Stimulated activated CD8-positive, alpha-beta memory T cell treated with anti-CD3 and anti-CD28 coated beads, Interleukin-7, amount 100 ng/mL, for 4 hours (primary cell): ENCODE data around the gene SEBOX.

Source experiments
- DNase-seq, 2 donors: peaks; one replicate each; pipeline ENCODE4 v3.0.0-alpha.2; 2020; ENCODE audit warnings: low read depth in 2 of 2

Gene SEBOX, protein sequence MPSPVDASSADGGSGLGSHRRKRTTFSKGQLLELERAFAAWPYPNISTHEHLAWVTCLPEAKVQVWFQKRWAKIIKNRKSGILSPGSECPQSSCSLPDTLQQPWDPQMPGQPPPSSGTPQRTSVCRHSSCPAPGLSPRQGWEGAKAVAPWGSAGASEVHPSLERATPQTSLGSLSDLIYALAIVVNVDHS

DNA sequence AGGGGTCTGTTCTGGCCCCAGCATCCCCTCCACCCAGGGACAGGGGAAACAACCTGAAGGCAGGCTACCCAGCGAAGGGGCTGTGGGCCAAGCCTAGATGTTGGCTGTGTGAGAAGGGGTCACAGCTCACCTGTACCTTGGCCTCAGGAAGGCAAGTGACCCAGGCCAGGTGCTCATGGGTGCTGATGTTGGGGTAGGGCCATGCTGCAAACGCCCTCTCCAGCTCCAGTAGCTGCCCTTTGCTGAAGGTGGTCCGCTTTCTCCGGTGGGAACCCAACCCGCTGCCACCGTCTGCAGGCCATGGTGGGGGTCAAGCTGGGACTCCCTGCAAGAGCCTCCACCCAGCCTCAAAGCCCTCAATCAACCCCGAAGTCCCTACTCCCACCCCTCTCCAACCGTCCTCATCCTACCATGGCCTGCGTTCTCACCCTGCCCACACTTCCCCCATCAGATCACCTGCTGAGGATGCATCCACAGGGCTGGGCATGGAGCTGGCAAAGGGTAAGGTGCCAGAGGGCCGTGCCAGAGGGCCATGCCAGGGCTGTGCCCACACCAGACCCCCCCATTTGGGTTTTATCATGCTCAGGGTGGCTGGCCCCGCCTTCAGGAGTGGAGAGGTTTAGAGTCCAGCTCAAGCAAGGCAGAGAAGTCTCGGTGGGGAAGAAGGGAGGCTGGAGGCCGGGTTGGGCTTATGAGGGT, at the start of gene SEBOX:
TSS of gene SEBOX (minus strand) at position 535 of the 699 bp plus-strand sequence. CDS start at position 487, 48 bp downstream.
- DNase-seq: no peak

DNA sequence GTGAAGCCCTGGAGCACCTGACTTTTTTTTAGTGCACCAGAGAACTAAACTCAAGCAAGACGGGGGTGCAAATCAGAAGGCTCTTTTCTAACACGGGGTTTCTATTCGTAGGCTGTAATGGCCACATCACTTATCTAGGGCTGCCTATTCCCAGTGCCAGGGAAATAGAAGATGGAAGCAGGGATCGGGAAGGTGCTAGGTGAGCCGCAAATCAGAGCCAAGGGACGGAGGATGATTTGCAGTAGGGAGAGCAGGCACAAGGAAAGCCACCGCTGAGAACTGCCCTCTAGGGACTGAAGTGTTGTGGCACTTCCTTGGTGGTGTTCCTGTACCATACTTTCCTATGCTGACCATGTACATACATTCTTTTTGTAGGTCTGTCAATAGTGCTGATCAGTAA, 48.8 kb upstream of the SEBOX start:
- no peak for DNase-seq

DNA sequence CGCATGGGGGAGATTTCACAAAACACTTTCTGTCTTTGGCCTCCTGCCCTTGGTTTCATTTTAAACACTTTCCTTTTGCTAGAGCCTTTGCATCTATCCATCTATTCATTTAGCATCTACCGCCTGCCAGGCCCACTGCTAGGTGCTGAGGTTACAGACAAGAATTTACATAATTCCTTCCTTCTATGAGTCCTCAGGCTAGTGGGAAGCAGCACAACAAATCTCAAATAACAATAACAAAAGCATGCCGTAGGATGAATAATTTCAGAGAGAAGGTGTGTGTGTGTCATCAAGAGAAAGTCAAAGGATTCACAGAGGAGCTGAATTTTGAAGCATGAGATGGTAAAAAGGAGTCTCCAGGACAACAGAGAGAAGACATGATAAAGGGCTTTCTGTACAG, 47.1 kb upstream of the SEBOX start:
- no peak for DNase-seq

DNA sequence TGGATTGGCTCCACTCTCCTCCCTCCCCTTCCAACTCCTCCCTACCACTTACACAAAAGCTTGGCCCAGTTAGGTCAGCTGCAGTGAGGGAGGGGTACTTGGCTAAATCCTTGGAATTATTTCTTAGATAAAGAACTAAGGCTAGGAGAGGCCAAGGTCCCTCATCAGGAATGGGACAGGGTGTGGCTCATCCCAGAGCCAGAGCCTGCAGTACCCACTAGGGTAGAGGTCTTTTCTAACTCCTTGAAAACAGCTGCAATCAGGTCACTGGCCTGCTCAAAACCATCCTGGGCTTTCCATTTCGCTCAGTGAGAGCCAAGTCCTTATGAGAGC, 42.9 kb upstream of the SEBOX start:
- no peak for DNase-seq

DNA sequence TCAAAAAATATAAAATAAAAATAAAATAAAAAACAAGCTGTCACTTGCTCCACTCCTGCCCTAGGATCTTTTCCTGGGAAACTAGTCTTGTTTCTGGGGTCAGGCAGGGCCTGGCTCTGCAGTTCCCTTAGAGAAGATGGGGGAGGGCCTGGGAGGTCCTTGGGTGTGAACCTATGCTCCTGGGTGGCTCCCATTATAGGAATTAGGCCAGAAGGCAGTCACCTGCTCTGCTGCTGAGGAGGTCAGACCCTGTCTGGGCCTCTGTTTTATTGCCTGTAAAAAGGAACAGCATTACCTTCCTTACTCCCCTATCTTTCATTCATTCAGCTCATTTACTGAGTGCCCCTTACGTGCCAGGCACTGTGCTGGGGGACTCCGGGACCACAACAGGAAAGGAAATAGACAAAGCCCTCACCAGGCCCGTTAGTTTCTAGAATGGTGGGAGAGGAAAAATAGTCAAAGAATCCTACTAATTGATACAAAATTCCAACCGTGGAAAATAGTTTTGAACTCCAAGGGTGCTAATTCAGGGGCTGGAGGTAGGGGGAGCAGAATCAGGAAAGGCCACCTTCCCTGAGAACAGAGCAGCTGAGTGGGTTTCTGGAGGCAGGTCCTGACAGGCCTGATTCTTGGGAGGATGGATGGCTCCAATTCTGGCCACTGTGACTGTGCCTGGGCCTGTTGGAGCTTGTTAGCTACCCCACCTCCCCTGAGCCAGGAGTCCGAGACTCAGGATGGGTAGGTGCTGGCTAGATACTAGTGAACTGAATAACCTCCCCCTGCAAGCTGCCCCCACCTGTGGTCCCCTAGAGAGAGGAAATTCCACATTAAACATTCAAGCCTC, 42.4 kb upstream of the SEBOX start:
- DNase-seq: no peak

DNA sequence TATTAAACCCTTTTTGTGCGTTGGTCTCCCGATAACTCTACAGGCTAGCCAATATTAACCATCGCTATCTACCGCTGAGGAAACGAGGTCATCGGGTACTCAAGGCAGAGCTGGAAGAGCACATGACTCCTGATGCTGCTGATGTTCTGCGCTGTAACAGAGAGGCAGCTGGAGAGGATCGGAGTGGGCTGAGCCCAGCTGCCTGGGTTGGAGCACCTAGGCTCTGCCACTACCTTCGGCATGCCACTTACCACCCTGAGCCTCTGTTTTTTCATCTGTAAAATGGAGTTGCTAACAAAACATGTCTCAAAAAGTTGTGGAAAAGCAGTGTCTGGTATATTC, 41.4 kb upstream of the SEBOX start:
- no peak for DNase-seq

DNA sequence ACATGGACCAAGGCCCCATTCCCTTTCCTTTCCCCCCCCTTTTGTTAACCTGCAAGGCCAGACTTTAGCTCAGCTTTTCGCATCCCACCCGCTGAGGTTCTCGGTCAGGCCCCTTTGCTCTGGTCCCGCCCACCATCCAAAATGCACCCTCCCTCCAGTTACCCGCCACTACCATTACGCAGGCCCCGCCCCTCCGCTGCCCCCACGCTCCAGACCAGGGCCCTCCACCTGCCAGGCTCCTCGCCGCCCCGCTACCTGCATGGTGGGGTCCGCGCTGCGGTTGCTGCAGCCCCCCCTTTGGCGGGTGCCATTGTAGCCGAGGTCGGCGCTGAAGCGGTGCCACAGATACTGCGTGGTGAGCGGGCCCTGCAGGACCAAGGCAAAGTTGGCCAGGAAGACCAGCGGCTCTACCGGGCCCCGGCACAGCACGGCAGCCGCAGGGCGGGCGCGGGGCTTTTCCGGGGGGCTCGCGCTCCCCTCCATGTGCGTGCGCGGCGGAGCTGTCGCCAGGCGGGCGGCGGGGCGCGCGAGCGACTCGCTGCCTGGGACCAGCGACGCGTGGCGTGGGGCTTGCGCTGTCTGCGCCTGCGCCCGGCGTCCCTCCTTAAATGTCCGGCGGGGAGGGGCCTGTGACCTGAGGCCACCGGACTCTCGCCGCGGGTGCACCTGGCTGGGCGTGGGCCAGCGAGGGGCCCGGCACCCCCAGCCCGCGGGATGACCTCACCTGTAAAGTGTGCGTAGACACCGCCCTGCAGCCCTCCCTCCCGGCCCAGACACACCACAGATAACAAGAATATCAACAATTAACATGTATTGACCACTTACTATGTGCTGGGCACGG, 40.9 kb upstream of the SEBOX start, which contains the start of gene SLC46A1:
TSS of gene SLC46A1 (minus strand) at position 581 of the 841 bp plus-strand sequence. CDS start at position 483, 98 bp downstream.
- peak; percentile 16 to 55 for DNase-seq

DNA sequence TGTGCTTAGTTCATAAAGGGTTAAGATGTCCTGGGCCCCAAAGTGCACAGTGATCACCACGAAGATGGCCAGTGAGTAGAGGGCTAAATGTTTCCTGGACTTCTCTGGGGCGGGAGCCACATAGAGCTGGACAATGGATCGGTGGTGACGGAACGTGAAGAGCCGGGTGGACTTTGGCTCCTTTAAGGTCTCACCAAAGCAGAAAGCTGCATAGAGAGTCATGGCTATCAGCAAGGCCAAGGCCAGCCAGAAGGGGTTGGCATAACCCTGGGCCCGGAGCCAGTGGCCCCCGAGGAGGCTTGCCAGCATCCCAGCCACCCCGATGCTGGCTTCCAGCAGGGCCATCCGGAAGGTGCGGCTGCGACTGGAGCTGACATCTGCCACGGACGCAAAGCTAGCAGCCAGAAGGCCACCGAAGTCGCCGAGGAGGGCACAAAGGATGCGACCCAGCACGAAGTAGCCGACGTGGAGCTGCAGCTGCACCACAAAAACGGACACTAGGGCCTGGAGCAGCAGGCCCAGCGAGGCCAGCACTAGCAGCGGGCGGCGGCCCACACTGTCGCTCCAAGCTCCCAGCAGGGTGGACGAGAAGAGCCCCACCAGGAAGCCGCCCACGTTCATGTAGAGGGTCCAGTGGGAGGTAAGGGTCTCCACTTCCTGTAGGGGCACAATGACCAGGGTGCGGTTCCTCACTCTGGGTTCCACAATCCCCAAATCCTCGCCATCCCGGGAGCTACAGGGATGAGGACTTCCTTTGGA, 40.0 kb upstream of the SEBOX start:
- no peak for DNase-seq

DNA sequence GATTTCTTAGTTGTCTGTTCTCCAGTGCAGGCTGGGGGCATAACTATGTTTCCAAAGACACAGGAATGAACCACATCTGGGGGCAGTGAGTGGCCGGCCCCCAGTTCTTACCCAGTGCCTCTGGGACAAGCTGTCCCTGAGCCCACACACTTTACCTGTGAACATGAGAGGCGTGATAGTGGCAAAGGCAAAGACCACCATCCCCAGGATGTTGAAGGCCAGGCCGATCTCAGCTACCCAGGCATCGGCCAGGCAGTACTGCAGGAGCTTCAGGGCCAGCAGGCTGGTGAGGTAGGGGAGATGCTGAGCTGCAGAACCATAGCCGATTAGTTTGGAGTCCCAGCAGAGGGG, 39.4 kb upstream of the SEBOX start:
- DNase-seq: no peak

DNA sequence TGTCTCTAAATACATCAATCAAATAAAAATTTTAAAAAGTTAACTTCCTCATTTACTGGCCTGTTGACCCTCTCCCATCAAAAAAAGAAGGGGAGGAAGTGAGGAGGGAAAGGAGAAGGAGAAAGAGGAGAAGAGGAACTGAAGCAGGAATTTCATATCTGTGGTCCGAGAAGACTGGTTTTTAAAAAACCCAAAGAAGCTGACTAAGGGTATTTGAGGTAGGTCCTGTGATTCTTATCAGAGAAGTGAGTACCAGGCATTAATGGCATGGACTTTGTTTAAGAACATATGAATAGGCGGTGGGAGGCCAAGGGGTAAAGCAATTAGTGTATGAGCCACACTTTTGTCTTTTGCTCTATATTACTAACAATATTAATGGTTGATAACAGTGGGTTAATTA, 39.0 kb upstream of the SEBOX start:
- DNase-seq: no peak

DNA sequence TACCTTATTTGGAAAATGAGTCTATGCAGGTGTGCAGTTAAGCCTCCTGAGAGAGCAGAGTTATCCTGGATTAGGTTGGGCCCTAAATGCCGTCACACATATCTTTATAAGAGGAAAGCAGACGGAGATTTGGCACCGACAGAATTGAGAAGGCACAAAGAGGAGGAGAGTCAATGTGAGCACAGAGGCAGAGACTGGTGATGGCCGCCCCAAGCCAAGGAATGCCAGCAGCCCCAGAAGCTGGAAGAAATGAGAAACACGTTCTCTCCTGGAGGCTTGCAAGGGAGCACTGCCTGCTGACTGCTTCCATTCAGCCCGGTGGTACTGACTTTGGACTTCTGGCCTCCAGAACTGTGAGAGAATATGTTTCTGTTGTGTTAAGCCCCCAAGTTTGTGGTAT, 37.8 kb upstream of the SEBOX start:
- no peak for DNase-seq

DNA sequence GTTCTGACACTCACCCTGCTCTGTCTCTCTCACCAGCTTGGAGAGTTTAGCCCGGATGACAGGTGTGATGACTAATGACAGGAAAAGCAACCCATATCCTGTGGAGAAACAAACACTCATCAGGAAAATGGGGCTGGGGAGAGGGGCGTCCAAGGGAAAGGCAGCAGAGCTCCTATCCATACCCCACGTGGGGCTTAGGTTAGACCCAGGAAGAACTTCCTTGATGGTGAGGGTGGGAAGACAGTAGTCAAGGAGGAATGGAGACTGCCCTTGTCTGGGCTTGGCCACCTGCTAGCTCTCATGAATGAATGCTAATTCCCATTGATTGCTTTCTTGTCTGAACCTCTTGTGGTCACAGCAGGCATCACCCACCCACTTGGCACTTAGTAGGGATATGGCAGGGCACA, 37.2 kb upstream of the SEBOX start:
- no peak for DNase-seq

DNA sequence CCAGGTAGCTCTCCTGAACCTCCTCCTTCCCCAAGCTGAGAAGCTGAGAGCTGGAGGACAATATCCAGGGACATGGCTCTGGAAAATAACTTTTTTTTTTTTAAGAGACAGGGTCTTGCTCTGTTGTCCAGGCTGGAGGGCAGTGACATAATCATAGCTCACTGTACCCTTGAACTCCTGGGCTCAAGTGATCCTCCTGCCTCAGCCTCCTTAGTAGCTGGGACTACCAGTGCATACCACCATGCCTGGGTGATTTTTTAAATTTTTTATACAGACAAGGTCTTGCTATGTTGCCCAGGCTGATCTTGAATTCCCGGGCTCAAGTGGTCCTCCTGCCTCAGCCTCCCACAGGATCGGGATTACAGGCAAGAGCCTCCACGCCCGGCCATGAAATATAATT, 34.8 kb upstream of the SEBOX start:
- no peak for DNase-seq

DNA sequence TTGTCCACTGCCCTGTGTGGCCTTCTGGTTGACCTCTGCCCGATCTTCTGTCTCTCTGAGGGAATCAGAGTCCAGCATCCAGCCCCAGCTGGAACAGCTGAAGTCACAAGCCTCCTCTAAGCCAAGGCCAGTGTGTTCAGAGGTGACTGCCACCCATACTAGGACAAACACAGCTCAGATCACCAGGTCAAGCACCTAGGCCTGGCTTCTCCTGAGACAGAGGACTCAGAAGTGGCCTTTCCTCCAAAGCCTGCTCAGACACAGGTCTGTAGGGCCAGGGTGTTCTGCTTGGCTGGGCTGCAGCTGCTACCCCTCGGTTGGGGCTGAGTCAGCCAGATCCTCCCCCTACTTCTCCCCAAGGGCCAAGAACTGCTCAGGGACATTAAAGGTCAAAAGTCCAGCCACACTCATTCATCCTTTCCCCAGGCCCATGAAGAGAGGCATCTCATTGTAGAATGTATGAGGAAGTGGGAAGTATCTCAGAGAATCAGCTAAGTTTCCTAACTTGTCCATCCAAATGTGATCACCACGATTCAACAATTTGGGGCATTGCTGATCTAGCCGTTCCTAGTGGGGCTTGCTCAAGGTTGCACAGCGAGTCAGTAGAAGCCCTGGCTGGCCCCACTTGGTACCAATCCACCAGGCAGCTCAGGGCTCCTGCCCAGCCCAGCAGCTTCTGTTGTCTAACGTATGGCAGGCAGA, 33.4 kb upstream of the SEBOX start:
- no peak for DNase-seq

DNA sequence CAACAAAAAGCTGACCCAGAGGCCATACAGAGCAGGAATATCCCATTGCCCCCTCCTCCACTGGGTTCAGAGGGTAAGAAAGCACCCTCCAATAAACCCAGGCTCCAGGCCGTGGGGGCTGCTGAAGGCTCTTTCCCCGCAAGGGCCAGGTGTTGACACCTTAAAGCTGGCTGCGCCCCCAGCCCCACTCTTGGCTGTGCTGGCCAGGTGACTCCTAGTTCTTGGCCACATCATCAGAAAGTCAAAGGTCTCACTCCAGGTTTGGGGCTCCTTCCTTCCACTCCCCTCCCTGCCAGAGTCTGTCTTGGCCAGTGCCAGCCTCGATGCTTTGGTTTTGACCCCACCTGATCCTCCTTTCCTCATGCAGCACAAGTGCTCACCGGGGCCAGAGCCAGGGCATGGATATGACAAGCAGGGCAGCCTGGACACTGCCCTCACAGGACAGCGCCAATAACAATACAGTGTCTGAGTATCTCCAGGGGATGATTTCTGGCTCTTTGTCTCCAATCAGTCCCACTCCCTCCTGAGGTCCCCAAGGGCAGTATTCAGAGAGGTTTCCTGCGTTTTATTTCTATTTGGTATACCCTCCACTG, 32.8 kb upstream of the SEBOX start:
- no peak for DNase-seq

DNA sequence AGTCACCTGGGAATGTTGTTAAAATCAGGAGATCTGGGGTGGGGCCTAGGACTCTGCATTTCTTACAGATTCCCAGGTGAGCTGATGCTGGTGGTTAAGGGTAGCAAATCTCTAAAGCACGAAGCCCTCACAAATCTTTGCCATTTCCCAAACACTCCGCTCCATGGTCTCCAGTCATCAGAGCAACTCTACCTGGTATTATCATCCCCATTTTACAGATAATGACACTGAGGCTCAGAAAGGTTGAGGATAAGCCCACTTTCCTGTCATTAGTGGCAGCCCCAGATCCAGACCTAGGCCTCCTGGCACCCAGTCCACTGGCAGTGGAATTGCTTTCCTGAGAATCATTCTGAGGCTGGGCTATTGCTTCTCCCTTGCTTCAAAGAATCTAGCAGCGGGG, 32.3 kb upstream of the SEBOX start:
- no peak for DNase-seq

DNA sequence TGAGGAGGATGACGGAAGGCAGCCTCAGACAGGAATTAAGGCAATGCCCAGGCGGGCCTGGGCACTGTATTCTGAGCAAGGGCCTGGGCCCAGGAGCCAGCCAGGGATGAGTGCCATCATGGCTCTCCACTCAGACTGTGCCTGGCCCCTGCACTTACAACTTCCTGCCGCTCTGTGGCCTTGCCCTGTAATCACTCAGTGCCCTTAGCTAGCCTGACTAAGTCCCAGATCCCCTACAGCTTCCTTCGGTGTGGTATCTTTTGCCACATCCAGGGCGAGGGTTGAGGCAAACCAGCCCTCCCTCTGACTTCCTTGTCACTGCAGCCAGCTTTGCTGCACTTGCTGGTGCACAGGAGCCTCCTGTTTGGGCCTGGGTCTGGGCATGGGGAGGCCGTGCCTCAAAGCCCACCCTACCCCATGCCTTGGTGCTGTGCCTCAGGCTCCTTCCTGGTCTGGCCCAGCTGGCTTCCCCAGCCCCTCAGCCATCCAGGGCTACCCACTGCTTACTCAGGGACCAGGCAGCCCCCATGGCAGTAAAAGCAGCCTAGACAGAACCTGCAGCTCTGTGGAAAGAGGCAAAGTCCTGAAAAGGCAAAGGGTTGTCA, 31.7 kb upstream of the SEBOX start:
- DNase-seq: no peak

DNA sequence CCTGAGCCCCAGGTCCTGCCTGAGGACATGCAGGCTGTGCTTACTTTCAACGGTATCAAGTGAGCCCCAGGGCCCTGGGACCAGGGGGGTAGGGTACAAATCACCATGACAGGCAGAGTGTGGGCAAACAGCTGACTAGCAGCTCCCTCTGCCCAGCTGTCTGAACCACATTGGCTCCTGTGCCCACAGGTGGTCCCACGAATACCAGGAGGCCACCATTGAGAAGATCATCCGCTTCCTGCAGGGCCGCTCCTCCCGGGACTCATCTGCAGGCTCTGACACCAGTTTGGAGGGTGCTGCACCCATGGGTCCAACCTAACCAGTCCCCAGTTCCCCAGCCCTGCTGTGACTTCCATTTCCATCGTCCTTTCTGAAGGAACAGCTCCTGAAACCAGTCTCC, 31.0 kb upstream of the SEBOX start:
- no peak for DNase-seq

DNA sequence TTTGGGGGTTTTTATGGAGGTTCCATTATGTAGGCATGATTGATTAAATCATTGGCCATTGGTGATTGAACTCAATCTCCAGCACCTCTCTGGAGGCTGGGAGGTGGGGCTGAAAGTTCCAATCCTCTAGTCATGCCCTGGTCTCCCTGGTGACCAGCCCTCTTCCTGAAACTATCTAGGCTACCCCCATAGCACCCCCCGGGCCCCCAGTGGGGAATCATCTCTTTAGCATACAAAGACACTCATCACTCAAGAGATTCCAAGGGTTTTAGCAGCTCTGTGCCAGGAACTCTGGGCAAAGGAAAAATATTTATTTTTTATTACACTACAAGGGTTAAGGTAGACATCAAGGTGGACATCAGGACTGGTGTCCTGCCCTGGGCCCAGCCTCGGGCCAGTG, 30.4 kb upstream of the SEBOX start:
- no peak for DNase-seq
